Tongue (tissue), 2 donors: ENCODE data around the gene HAUS8. TPM values are rescaled to one million over a fixed set of nuclear protein-coding genes. Genes with fewer than 3 reads are reported as not detected.
"Not testable (repeated sequence)": the region's sequence is repeated elsewhere in the genome, so short reads cannot be mapped to it uniquely, and the experiment has no call there.

Experiments used
- DNase-seq: peaks from one replicate; pipeline ENCODE4 v3.0.0-alpha.2; 2015
- total RNA-seq: library from RNA; depleted of rRNA; stranded (reverse); fragments of >200 nt; gene quantifications from one replicate; pipeline ENCODE4 v1.2.3, GENCODE V29; 2014

HAUS8 gene
- total RNA-seq, 1 donor from 2014 or later: 5.1 TPM

GRCh38 chr19:17035842-17036424 is 39.3 kb downstream of the HAUS8 start:
- no peak for DNase-seq

- no peak for DNase-seq
Observed at GRCh38 chr19:17031741-17032140, 43.5 kb downstream of the HAUS8 start.

GRCh38 chr19:17027535-17027975 is 47.7 kb downstream of the HAUS8 start:
- no peak for DNase-seq

- peak; percentile 33 for DNase-seq
Observed at GRCh38 chr19:17026706-17027534, 48.3 kb downstream of the HAUS8 start, which contains the start of gene CPAMD8. TSS of gene CPAMD8 (minus strand) at chr19:17026810. CDS start at chr19:17026642, 168 bp downstream.

- peak; percentile 45 for DNase-seq
Observed at GRCh38 chr19:17025991-17026658, 49.1 kb downstream of the HAUS8 start.

- no peak for DNase-seq
Observed at GRCh38 chr19:17025361-17025760, 49.9 kb downstream of the HAUS8 start.

- DNase-seq: not testable (repeated sequence)
Observed at GRCh38 chr19:17024941-17025340, 50.3 kb downstream of the HAUS8 start.

- DNase-seq: no peak
Observed at GRCh38 chr19:17023805-17024204, 51.4 kb downstream of the HAUS8 start.

GRCh38 chr19:17022738-17023137 is 52.5 kb downstream of the HAUS8 start:
- no peak for DNase-seq

- no peak for DNase-seq
Observed at GRCh38 chr19:17021793-17022590, 53.3 kb downstream of the HAUS8 start.

GRCh38 chr19:17021328-17021727 is 53.9 kb downstream of the HAUS8 start:
- no peak for DNase-seq

- no peak for DNase-seq
Observed at GRCh38 chr19:17020823-17021222, 54.4 kb downstream of the HAUS8 start.

- DNase-seq: peak; percentile 19
Observed at GRCh38 chr19:17020385-17020784, 54.9 kb downstream of the HAUS8 start.

GRCh38 chr19:17014212-17014861 is 60.9 kb downstream of the HAUS8 start:
- not testable (repeated sequence) for DNase-seq

- no peak for DNase-seq
Observed at GRCh38 chr19:17011485-17011884, 63.8 kb downstream of the HAUS8 start.

GRCh38 chr19:17006579-17006978 is 68.7 kb downstream of the HAUS8 start:
- no peak for DNase-seq

GRCh38 chr19:17005000-17005399 is 70.3 kb downstream of the HAUS8 start:
- no peak for DNase-seq

GRCh38 chr19:17004386-17004785 is 70.9 kb downstream of the HAUS8 start:
- DNase-seq: no peak

- no peak for DNase-seq
Observed at GRCh38 chr19:17002455-17002854, 72.8 kb downstream of the HAUS8 start.

GRCh38 chr19:17001603-17002183 is 73.6 kb downstream of the HAUS8 start:
- no peak for DNase-seq
